ENCODE data around the gene NXPH2. TPM values are rescaled to one million over a fixed set of nuclear protein-coding genes. Genes with fewer than 3 reads are reported as not detected.

Gene NXPH2
- total RNA-seq, 1 experiment from 2014 or later = 1.8 TPM

DNA sequence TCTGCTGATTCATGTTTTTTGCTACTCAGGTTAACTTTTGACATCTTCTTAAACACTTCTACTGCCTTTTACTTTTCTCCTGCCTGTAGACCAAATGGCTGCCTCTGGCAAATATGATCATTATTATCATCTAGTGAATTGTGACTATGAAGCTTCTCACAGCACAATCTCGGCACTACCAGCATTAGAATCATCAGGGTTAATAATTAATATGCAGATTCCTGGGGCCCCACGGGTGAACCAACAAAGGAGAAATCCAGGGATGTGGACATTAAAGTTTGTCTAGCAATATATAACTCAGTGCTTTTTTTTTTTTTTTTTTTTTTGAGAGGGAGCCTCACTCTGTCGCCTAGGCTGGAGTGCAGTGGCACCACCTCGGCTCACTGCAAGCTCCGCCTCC is 142.5 kb downstream of the NXPH2 start:
- H3K27ac ChIP-seq (ENCODE audit: insufficient read length, low read depth, low read length) = no peak overlapping the region
- H2AFZ ChIP-seq (ENCODE audit: low read length) = no peak overlapping the region
- Mint-ChIP-seq H3K27ac (no peak overlapping the region), H3K27me3 (ENCODE audit: low read depth) (no peaks in the 10 kb centered on the region), H3K9me3 (peaks cover 5 to 7% of the 10 kb centered on the region in 2 experiments), H3K4me1 (no peaks in the 10 kb centered on the region), H3K36me3 (ENCODE audit: insufficient read depth in 1 of 3, low read depth in 3 of 3) (peaks cover 0 to 8% (median 2%) of the 10 kb centered on the region in 3 experiments; a peak in 4 of 7 replicates), H3K4me3 (no peak overlapping the region)
- no peak overlapping the region for H4K5ac ChIP-seq (ENCODE audit: insufficient read length, low read depth, low read length)
- no peaks in the 10 kb centered on the region for H3K79me2 ChIP-seq (ENCODE audit: insufficient read depth, low read length)
- no peaks in the 10 kb centered on the region for H3K9me3 ChIP-seq (ENCODE audit: control insufficient read depth, low read depth, low read length)
- no peaks in the 10 kb centered on the region for H3K79me1 ChIP-seq (ENCODE audit: insufficient read depth, low read depth, low read length, poor library complexity, severe bottlenecking)
- no peak overlapping the region for H2BK20ac ChIP-seq (ENCODE audit: low read depth, low read length, poor library complexity, severe bottlenecking)
- H2BK5ac ChIP-seq (ENCODE audit: insufficient read length, low read length) = no peak overlapping the region
- H3K9ac ChIP-seq (ENCODE audit: extremely low read depth, insufficient read length, low read length) = no peak overlapping the region
- no CpG with 5 or more reads among the region's 5 CpGs for WGBS (ENCODE audit: extremely low coverage, insufficient read length, low lambda C conversion rate)
- H2BK15ac ChIP-seq (ENCODE audit: low read depth, low read length) = no peak overlapping the region
- H3K4ac ChIP-seq (ENCODE audit: low read depth, low read length) = no peak overlapping the region
- no peaks in the 10 kb centered on the region for H3K27me3 ChIP-seq (ENCODE audit: insufficient read depth, low read length)
- no peak overlapping the region for H2AK5ac ChIP-seq (ENCODE audit: insufficient read length, low read length)
- no peak overlapping the region for H3K56ac ChIP-seq (ENCODE audit: insufficient read length, low read depth, low read length)
- DNase-seq = no peak
- H3K18ac ChIP-seq (ENCODE audit: insufficient read length, low read depth, low read length) = no peak overlapping the region
- H3K23ac ChIP-seq (ENCODE audit: insufficient read length, low read depth, low read length) = no peak overlapping the region
- H4K20me1 ChIP-seq (ENCODE audit: control insufficient read depth, insufficient read depth, insufficient read length) = no peaks in the 10 kb centered on the region
- no peak overlapping the region for H3K14ac ChIP-seq (ENCODE audit: insufficient read depth, low read length)
- H3K4me1 ChIP-seq (ENCODE audit: insufficient read depth, low read length) = no peaks in the 10 kb centered on the region
- no peak overlapping the region for H4K8ac ChIP-seq (replicated peaks; ENCODE audit: insufficient read length, low read depth, low read length)
- H2BK120ac ChIP-seq (ENCODE audit: low read depth, low read length, poor library complexity, severe bottlenecking) = no peak overlapping the region
- H3T11ph ChIP-seq (ENCODE audit: low read length) = no peak overlapping the region
- TF ChIP-seq, protein P1, sequence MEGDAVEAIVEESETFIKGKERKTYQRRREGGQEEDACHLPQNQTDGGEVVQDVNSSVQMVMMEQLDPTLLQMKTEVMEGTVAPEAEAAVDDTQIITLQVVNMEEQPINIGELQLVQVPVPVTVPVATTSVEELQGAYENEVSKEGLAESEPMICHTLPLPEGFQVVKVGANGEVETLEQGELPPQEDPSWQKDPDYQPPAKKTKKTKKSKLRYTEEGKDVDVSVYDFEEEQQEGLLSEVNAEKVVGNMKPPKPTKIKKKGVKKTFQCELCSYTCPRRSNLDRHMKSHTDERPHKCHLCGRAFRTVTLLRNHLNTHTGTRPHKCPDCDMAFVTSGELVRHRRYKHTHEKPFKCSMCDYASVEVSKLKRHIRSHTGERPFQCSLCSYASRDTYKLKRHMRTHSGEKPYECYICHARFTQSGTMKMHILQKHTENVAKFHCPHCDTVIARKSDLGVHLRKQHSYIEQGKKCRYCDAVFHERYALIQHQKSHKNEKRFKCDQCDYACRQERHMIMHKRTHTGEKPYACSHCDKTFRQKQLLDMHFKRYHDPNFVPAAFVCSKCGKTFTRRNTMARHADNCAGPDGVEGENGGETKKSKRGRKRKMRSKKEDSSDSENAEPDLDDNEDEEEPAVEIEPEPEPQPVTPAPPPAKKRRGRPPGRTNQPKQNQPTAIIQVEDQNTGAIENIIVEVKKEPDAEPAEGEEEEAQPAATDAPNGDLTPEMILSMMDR (conservative IDR thresholded peaks at IDR 0.05) = no peak
- no peak overlapping the region for H4K91ac ChIP-seq (ENCODE audit: insufficient read length, low read depth, low read length)
- no peak overlapping the region for H2BK12ac ChIP-seq (ENCODE audit: insufficient read length, low read depth, low read length)
- H3K4me2 ChIP-seq (ENCODE audit: insufficient read depth, insufficient read length, low read length) = no peak overlapping the region
- H3K23me2 ChIP-seq (ENCODE audit: insufficient read length, low read depth, low read length, poor library complexity, severe bottlenecking) = no peaks in the 10 kb centered on the region
